Activated CD8-positive, alpha-beta memory T cell treated with anti-CD3 and anti-CD28 coated beads for 24 hours (primary cell): Measurements from ENCODE around the gene PKLR.
"Not testable (repeated sequence)": the region's sequence is repeated elsewhere in the genome, so short reads cannot be mapped to it uniquely, and the experiment has no call there.

Experiments
- DNase-seq: peaks from one replicate; pipeline ENCODE4 v3.0.0-alpha.2; 2020

Gene PKLR

DNA sequence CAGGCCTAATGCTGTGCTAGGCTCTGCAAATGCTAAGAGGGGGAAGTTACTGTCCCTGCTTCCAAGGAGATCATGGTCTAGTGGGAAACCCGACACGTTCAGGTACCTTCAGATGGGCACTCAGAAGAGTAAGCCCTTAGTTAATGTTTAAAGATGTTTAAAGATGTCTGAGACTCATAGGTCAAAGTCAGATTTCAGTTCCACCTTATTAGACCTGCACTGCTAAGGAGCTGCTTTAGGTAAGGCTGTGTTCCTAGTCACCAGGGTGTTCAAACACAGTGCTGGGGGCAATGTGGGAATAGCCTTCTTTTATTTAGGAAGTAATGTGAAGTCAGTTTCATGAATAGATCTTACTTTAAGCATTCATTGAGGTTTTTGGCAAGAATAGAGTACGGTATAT is 15.7 kb upstream of the PKLR start:
- DNase-seq, result no peak

DNA sequence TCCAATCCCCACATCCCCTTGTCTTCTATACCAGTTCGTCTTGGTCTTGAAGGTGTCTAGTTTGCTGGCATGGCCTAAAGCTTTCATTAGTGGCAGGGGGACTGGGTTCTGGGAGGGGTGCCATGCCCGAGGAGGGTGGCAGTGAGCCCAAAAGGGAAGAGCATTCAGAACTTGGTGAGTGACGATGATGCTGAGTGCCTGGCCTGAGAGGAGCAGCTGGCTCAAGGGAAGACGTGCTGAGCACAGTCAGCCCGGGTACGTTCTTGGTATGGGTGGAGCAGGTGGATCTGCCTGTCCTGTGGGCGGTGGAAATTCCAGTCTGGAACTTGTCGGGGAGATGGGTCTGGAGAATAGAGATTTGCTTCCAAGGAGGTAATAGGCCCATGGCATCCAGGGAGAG is 12.0 kb upstream of the PKLR start:
- no peak for DNase-seq

DNA sequence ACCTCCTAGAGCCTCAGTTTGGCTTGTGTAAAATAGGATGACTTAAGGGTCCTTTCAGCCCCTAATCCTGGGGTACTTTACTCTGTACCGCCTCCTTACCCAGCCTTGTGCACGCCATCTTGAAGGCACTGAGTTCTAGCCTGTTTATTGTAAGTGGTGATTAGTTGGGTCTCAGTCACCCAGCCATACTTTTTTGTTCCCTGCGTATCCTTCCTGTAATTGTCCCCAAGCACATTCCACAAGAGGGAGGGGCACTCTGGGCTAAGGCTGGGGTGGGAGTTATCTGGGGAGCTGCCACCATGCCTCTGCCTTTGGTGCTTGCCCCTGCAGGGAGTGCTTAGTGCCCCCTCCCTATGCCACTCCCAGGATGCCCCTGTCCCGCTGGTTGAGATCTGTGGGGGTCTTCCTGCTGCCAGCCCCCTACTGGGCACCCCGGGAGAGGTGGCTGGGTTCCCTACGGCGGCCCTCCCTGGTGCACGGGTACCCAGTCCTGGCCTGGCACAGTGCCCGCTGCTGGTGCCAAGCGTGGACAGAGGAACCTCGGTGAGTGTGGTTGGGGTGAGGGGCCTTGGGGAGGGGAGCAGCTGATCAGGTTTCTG is 8.3 kb upstream of the PKLR start:
- no peak for DNase-seq

DNA sequence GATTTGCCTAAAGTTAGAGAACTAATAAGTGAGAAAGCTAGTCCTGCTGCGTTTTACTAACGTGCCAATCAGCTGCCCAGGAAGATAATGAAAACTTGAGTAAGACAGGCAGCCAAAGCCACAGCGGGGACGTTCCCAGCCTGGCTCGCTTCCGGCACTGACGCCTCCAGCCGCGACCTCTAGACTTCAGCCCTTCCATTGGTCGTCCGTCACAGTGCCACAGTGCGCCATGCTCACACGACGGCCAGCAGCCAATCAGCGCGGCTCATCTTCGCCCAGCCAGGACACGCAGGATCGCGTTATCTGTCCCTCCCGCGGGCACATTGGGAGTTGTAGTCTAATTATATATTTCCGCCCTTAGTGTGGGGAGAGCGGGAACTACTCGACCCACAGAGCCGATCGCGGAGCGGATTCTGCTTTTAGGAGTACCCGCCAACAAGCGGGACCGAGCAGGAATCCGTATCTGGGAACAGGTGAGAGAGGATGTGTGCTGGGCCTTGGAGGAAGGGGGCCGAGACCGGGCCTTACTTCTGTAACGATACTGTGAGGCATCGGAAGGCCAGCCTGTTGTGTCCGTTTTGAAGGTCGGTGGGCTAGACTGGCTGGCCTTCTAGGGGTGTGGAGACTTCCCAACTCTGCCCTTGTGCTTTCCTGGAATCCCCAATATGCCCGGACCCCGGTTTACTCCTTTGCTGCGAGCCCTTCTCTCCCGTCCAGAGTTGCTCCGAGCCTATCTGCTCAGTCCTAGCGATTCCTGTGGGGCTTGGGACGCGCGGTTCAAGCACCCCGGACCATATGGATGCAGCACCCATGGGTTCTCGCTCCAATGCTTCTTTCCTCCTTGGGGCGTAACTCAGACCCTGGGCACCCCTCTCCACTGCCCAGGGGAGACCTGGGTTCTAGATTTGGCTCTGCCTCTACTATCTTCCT is 7.5 kb upstream of the PKLR start, which contains the start of gene FDPS:
FDPS (plus strand) TSS at position 374 of the 930 bp plus-strand sequence. CDS start 924 bp downstream, outside the sequence.
- DNase-seq, result peak; percentile 95

DNA sequence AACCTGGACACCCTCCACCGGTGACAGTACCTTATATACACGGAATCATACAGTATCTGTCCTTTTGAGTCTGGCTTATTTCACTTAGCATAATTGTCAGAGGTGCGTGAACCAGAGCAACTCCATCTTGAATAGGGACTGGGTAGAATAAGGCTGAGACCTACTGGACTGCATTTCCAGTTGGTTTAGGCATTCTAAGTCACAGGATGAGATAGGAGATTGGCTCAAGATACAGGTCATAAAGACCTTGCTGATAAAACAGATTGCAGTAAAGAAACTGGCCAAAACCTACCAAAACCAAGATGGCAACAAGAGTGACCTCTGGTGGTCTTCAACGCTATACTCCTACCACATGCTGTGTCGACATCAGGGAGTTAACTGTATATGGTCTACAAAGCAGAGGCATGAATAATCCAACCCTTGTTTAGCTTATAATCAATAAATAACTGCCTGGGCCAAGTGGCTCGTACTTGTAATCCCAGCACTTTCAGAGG is 6.1 kb upstream of the PKLR start:
- DNase-seq, result no peak

DNA sequence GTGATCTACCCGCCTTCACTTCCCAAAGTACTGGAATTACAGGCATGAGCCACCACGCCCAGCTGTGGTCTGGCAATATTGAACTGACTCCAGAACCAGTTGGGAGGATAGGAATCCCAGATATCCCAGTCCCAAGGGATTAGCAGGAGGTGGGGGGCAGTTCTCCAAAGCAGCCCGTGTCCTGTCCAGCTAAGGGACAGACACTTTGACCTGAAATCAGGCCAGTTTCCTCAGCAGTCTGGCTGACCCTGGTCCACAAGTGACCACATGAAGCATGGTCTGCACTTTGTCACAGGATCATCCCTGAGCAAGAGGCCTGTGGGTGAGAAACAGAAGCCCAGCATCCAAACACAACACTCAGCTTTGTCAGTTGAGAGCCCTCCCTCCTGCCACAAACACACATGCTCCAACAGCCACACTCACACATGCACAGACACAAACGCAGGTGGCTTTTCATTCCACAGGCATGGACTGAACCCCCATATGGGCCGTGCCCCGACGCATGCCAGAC is 4.7 kb upstream of the PKLR start:
- no peak for DNase-seq

GRCh38 chr1:155304558-155305063 is 3.4 kb upstream of the PKLR start:
- no peak for DNase-seq

- DNase-seq, result no peak
These were observed 497 bp downstream of the PKLR start for GRCh38 chr1:155300553-155301329.

DNA sequence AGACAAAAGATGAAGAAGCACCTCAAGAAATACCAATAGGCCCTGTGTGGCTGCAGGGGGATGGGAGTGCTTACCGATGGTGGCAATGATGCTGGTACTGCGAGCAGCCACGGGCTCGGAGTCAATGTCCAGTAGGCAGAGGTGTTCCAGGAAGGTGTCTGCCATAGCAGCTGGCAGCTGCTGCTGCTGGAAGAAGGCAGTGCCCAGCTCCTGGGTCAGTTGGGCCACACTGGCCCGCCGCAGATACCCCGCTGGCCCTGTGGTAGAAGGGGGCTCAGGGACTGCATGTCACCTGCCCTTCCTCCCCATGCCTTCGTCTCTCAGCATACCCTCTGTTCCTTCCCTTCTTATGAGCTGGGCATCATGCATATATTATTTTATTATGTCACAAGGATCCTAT is 1.2 kb downstream of the PKLR start:
- no peak for DNase-seq

- DNase-seq, result no peak
These were observed 3.9 kb downstream of the PKLR start for GRCh38 chr1:155297384-155297783.

DNA sequence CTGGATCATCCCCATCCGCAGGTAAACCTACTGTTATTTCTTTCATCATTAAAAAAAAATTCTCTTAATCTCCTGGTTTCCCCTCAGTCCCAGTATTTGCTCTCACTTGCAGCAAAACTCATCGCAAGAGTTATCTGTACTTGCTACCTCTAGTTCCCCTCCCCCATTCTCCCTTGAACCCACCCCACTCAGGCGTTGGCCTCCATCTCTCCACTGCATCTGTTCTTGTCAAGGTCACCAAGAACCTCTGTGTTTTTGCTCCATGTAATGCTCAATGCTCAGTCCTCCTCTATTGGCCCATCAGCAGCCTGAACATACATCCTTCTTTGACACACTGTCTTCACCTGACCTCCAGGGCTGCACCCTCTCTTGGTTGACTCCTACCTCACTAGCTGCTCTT is 4.6 kb downstream of the PKLR start:
- no peak for DNase-seq

GRCh38 chr1:155295942-155296267 is 5.3 kb downstream of the PKLR start:
- DNase-seq, result no peak

- DNase-seq, result no peak
These were observed 5.9 kb downstream of the PKLR start for GRCh38 chr1:155295183-155295941.

- DNase-seq, result no peak
These were observed 6.6 kb downstream of the PKLR start for GRCh38 chr1:155294520-155295182.

- DNase-seq, result no peak
These were observed 8.0 kb downstream of the PKLR start for GRCh38 chr1:155293086-155293749.

DNA sequence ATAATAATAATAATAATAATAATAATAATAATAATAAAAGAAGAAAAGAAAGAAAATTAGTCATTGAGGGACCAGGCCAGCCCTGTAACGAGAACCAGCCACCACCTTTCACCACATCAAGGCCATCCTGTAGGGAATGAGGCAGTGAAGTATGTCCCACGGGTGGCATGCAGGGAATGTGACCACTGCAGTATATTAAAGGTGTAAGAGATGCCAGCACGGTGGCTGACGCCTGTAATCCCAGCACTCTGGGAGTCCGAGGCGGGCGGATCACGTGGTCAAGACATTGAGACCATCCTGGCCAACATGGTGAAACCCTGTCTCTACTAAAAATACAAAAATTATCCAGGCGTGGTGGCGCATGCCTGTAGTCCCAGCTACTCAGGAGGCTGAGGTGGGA is 10.2 kb downstream of the PKLR start:
- not testable (repeated sequence) for DNase-seq

DNA sequence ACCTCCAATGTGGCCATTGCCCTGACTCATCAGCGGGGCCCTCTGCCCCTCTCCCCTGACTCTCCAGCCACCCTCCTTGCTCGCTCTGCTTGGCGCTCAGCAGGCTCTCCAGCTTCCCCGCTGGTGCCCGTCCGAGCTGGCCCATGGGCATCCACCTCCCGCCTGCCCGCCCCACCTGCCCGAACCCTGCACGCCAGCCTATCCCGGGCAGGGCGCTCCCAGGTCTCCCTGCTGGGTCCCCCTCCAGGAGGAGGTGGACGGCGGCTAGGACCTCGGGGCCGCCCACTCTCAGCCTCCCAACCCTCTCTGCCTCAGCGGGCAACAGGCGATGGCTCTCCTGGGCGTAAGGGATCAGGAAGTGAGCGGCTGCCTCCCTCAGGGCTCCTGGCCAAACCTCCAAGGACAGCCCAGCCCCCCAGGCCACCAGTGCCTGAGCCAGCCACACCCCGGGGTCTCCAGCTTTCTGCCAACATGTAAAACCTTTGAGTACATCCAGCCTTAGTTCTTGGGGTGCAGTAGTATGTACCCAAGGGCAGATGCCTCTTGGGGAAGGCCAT is 13.2 kb downstream of the PKLR start:
- DNase-seq, result no peak

- DNase-seq, result no peak
These were observed 14.7 kb downstream of the PKLR start for GRCh38 chr1:155286544-155286943.

GRCh38 chr1:155285631-155286044 is 15.6 kb downstream of the PKLR start:
- no peak for DNase-seq

DNA sequence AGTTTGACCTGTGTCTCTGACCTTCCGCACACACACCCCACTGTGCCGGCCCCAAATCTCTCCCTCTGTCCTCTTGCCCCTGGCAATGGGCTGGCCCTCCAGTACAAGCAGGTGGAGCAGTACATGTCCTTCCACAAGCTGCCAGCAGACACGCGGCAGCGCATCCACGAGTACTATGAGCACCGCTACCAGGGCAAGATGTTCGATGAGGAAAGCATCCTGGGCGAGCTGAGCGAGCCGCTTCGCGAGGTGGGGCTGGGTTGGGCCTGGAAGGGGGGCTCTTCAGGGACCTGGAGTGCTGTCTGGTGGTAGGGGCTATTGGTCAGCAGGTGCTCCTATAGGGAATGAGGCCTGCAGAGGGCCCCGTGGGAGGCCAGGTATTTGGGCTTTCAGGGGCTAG is 16.2 kb downstream of the PKLR start:
- no peak for DNase-seq

DNA sequence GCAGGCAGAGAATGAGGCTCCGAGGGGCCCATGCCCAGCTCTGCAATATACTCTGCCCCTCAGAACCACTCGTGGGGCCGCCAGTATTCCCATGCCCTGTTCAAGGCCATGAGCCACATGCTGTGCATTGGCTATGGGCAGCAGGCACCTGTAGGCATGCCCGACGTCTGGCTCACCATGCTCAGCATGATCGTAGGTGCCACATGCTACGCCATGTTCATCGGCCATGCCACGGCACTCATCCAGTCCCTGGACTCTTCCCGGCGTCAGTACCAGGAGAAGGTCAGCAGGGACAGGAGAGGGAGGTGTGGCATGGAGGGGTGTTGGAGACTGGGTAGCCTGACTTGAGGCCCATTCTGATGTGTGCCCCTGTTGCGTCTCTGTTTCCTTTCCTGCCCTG is 16.8 kb downstream of the PKLR start:
- no peak for DNase-seq
